ENCODE measurements around the gene ZNF236.

- TF ChIP-seq CTCF (IDR thresholded peaks at IDR 0.05) (no peak), POLR2A (IDR thresholded peaks at IDR 0.05) (no peak)
These were observed 56.1 kb downstream of the ZNF236 start for GRCh38 chr18:76878426-76878825.
